BLaER1 treated with 17β-estradiol and CSF1 and Interleukin-3, amounts not matched to agents 10 nM and 100 nM (cell line): ENCODE measurements around the gene PRRC2C.
A peak's percentile ranks its signal among the peaks of the same experiment; 100 is the strongest.

ENCODE experiments used
- H3K27ac ChIP-seq, 11 experiments: shearing (Covaris generic); formaldehyde crosslinking; 2 replicates each; pipeline ENCODE4 v1.8.1; 2022
- H3K27me3 ChIP-seq, 11 experiments: shearing (Covaris generic); formaldehyde crosslinking; 2 replicates each; pipeline ENCODE4 v1.8.1; 2022
- H3K36me3 ChIP-seq, 11 experiments: shearing (Covaris generic); formaldehyde crosslinking; 2 replicates each; pipeline ENCODE4 v1.8.1; 2022
- H3K4me1 ChIP-seq, 10 experiments: shearing (Covaris generic); formaldehyde crosslinking; 2 replicates each; pipeline ENCODE4 v1.8.1; 2022
- H3K4me2 ChIP-seq, 11 experiments: shearing (Covaris generic); formaldehyde crosslinking; 2 replicates each; pipeline ENCODE4 v1.8.1; 2022
- H3K4me3 ChIP-seq, 10 experiments: shearing (Covaris generic); formaldehyde crosslinking; 2 replicates each; pipeline ENCODE4 v1.8.1; 2022
- H3K9ac ChIP-seq, 11 experiments: shearing (Covaris generic); formaldehyde crosslinking; 2 replicates each; pipeline ENCODE4 v1.8.1; 2022
- H3K9me3 ChIP-seq, 11 experiments: shearing (Covaris generic); formaldehyde crosslinking; replicated peaks in 1 of 11; 2 replicates each; pipeline ENCODE4 v1.8.1; 2022
- H4K20me1 ChIP-seq, 11 experiments: shearing (Covaris generic); formaldehyde crosslinking; 2 replicates each; pipeline ENCODE4 v1.8.1; 2022
- Cebpa-rat ChIP-seq, 11 experiments: shearing (Covaris generic); IDR thresholded peaks; 2 replicates each; pipeline ENCODE4 v1.8.1; 2022

Gene PRRC2C

GRCh38 chr1:171506525-171507304 is 21.4 kb downstream of the PRRC2C start:
- H3K27me3 ChIP-seq, result no peaks in the 10 kb centered on the region
- H3K4me1 ChIP-seq, result peaks cover 5 to 52% (median 23%) of the 10 kb centered on the region in 10 experiments; a peak in 17 of 20 replicates
- peaks cover 100% of the 10 kb centered on the region in 11 experiments for H4K20me1 ChIP-seq
- no peak for TF ChIP-seq Cebpa-rat (IDR thresholded peaks at IDR 0.05)
- H3K4me2 ChIP-seq, result peak overlapping the region in 9 of 11 experiments; percentile 2 to 52 (median 35); a peak in 14 of 22 replicates
- no peak overlapping the region for H3K4me3 ChIP-seq
- H3K9me3 ChIP-seq, result peaks cover 0 to 17% (median 9%) of the 10 kb centered on the region in 11 experiments; a peak in 13 of 22 replicates
- no peak overlapping the region for H3K27ac ChIP-seq
- H3K36me3 ChIP-seq, result peaks cover 16 to 51% (median 27%) of the 10 kb centered on the region in 11 experiments; a peak in 21 of 22 replicates
- no peak overlapping the region for H3K9ac ChIP-seq

- Histone ChIP-seq H3K4me2 (peak overlapping the region in 7 of 11 experiments; percentile 4 to 52 (median 39); a peak in 10 of 22 replicates), H3K4me3 (no peak overlapping the region), H3K27ac (no peak overlapping the region), H3K9ac (no peak overlapping the region), H3K27me3 (no peaks in the 10 kb centered on the region), H3K4me1 (peaks cover 5 to 45% (median 21%) of the 10 kb centered on the region in 10 experiments; a peak in 17 of 20 replicates), H3K36me3 (peaks cover 13 to 51% (median 26%) of the 10 kb centered on the region in 11 experiments; a peak in 21 of 22 replicates), H4K20me1 (peaks cover 100% of the 10 kb centered on the region in 11 experiments), H3K9me3 (peaks cover 0 to 14% (median 7%) of the 10 kb centered on the region in 11 experiments; a peak in 13 of 22 replicates)
- no peak for TF ChIP-seq Cebpa-rat (IDR thresholded peaks at IDR 0.05)
Observed at GRCh38 chr1:171507435-171507834, 22.1 kb downstream of the PRRC2C start.

GRCh38 chr1:171509191-171509590 is 23.9 kb downstream of the PRRC2C start:
- Histone ChIP-seq H3K36me3 (peaks cover 14 to 53% (median 28%) of the 10 kb centered on the region in 11 experiments), H4K20me1 (peaks cover 99 to 100% (median 100%) of the 10 kb centered on the region in 11 experiments), H3K9me3 (no peaks in the 10 kb centered on the region), H3K9ac (no peak overlapping the region), H3K4me3 (no peak overlapping the region), H3K4me2 (no peak overlapping the region), H3K27ac (no peak overlapping the region), H3K27me3 (no peaks in the 10 kb centered on the region), H3K4me1 (peaks cover 5 to 42% (median 21%) of the 10 kb centered on the region in 10 experiments; a peak in 17 of 20 replicates)
- TF ChIP-seq Cebpa-rat (IDR thresholded peaks at IDR 0.05), result no peak

- Histone ChIP-seq H3K36me3 (peaks cover 59 to 89% (median 72%) of the 10 kb centered on the region in 11 experiments), H3K4me2 (no peak overlapping the region), H3K27me3 (no peaks in the 10 kb centered on the region), H3K27ac (no peak overlapping the region), H3K9me3 (no peaks in the 10 kb centered on the region), H4K20me1 (peaks cover 92 to 100% (median 98%) of the 10 kb centered on the region in 11 experiments), H3K4me1 (peaks cover 0 to 8% (median 0%) of the 10 kb centered on the region in 10 experiments; a peak in 2 of 20 replicates), H3K9ac (no peak overlapping the region), H3K4me3 (no peak overlapping the region)
- no peak for TF ChIP-seq Cebpa-rat (IDR thresholded peaks at IDR 0.05)
Observed at GRCh38 chr1:171513743-171514142, 28.4 kb downstream of the PRRC2C start.

GRCh38 chr1:171515299-171515698 is 30.0 kb downstream of the PRRC2C start:
- H3K4me3 ChIP-seq, result no peak overlapping the region
- H3K9me3 ChIP-seq, result no peaks in the 10 kb centered on the region
- TF ChIP-seq Cebpa-rat (IDR thresholded peaks at IDR 0.05), result no peak
- H3K4me1 ChIP-seq, result no peaks in the 10 kb centered on the region
- H3K9ac ChIP-seq, result no peak overlapping the region
- no peak overlapping the region for H3K4me2 ChIP-seq
- H4K20me1 ChIP-seq, result peaks cover 88 to 100% (median 92%) of the 10 kb centered on the region in 11 experiments
- no peaks in the 10 kb centered on the region for H3K27me3 ChIP-seq
- H3K36me3 ChIP-seq, result peaks cover 74 to 98% (median 85%) of the 10 kb centered on the region in 11 experiments
- no peak overlapping the region for H3K27ac ChIP-seq

- Histone ChIP-seq H3K4me1 (no peaks in the 10 kb centered on the region), H3K9ac (no peak overlapping the region), H4K20me1 (peaks cover 87 to 100% (median 92%) of the 10 kb centered on the region in 11 experiments), H3K4me3 (no peak overlapping the region), H3K27me3 (no peaks in the 10 kb centered on the region), H3K9me3 (no peaks in the 10 kb centered on the region), H3K4me2 (no peak overlapping the region), H3K36me3 (peaks cover 78 to 100% (median 89%) of the 10 kb centered on the region in 11 experiments), H3K27ac (no peak overlapping the region)
- TF ChIP-seq Cebpa-rat (IDR thresholded peaks at IDR 0.05), result no peak
Observed at GRCh38 chr1:171515741-171516140, 30.4 kb downstream of the PRRC2C start.

- no peak overlapping the region for H3K9ac ChIP-seq
- no peak overlapping the region for H3K27ac ChIP-seq
- H4K20me1 ChIP-seq, result peaks cover 43 to 96% (median 56%) of the 10 kb centered on the region in 11 experiments; a peak in 21 of 22 replicates
- no peak overlapping the region for H3K4me2 ChIP-seq
- H3K9me3 ChIP-seq, result no peaks in the 10 kb centered on the region
- no peaks in the 10 kb centered on the region for H3K4me1 ChIP-seq
- H3K4me3 ChIP-seq, result no peak overlapping the region
- H3K27me3 ChIP-seq, result no peaks in the 10 kb centered on the region
- TF ChIP-seq Cebpa-rat (IDR thresholded peaks at IDR 0.05), result no peak
- peaks cover 96 to 100% (median 99%) of the 10 kb centered on the region in 11 experiments for H3K36me3 ChIP-seq
Observed at GRCh38 chr1:171521567-171521966, 36.2 kb downstream of the PRRC2C start.

GRCh38 chr1:171530676-171531075 is 45.3 kb downstream of the PRRC2C start:
- TF ChIP-seq Cebpa-rat (IDR thresholded peaks at IDR 0.05), result no peak
- H3K36me3 ChIP-seq, result peaks cover 96 to 100% (median 99%) of the 10 kb centered on the region in 11 experiments

GRCh38 chr1:171532520-171532919 is 47.2 kb downstream of the PRRC2C start:
- Histone ChIP-seq H3K4me2 (no peak overlapping the region), H3K36me3 (peaks cover 96 to 100% (median 100%) of the 10 kb centered on the region in 11 experiments), H4K20me1 (peaks cover 14 to 97% (median 36%) of the 10 kb centered on the region in 11 experiments; a peak in 17 of 22 replicates), H3K4me3 (no peak overlapping the region), H3K9me3 (no peaks in the 10 kb centered on the region), H3K9ac (no peak overlapping the region), H3K27me3 (no peaks in the 10 kb centered on the region), H3K27ac (no peak overlapping the region), H3K4me1 (no peaks in the 10 kb centered on the region)
- TF ChIP-seq Cebpa-rat (IDR thresholded peaks at IDR 0.05), result no peak

More at GRCh38 chr1:171530676-171531075, 45.3 kb downstream of the PRRC2C start:
- no peak overlapping the region for H3K27ac ChIP-seq
- H3K27me3 ChIP-seq, result no peaks in the 10 kb centered on the region
- H3K4me1 ChIP-seq, result no peaks in the 10 kb centered on the region
- no peak overlapping the region for H3K4me2 ChIP-seq
- H3K9ac ChIP-seq, result no peak overlapping the region
- no peak overlapping the region for H3K4me3 ChIP-seq
- no peaks in the 10 kb centered on the region for H3K9me3 ChIP-seq
- peaks cover 18 to 97% (median 35%) of the 10 kb centered on the region in 11 experiments; a peak in 17 of 22 replicates for H4K20me1 ChIP-seq
